Right cardiac atrium (tissue), 5 donors: Measurements from ENCODE around the gene S100B. TPM values are rescaled to one million over a fixed set of nuclear protein-coding genes. Genes with fewer than 3 reads are reported as not detected.
A peak's percentile ranks its signal among the peaks of the same experiment; 100 is the strongest.
"Not testable (repeated sequence)": the region's sequence is repeated elsewhere in the genome, so short reads cannot be mapped to it uniquely, and the experiment has no call there.

ENCODE experiments used
- ATAC-seq, 2 donors: fragments of 200-7000 bp; cut with Tn5 transposase; one replicate each; pipeline versions ENCODE4 v1.8.0 to v1.9.1; 2020; ENCODE audit warnings: moderate library complexity in 2 of 2, mild to moderate bottlenecking in 1 of 2
- DNase-seq, 3 donors: peaks; one replicate each; pipeline ENCODE4 v3.0.0-alpha.2; 2020
- H3K27ac ChIP-seq: one replicate; pipeline ENCODE4 v1.5.1; 2013; ENCODE audit warnings: mild to moderate bottlenecking, low read length, control low read depth, moderate library complexity
- H3K27me3 ChIP-seq: one replicate; pipeline ENCODE4 v1.6.1; 2013; ENCODE audit not compliant: control insufficient read depth, insufficient read depth
- H3K4me1 ChIP-seq: one replicate; pipeline ENCODE4 v1.6.1; 2013; ENCODE audit warnings: low read length; ENCODE audit not compliant: control insufficient read depth, insufficient read depth
- H3K4me3 ChIP-seq: one replicate; pipeline ENCODE4 v1.5.1; 2013; ENCODE audit warnings: low read length, control low read depth
- H3K9me3 ChIP-seq: one replicate; pipeline ENCODE4 v1.6.1; 2013; ENCODE audit warnings: low read length; ENCODE audit not compliant: control insufficient read depth
- WGBS: extraction: QIAGEN DNeasy Blood & Tissue Kit; methylation state at CpG from one replicate; pipeline ENCODE4 v1.1.7; 2013; 5-methylcytosine and 5-hydroxymethylcytosine counted together
- intact Hi-C, 4 donors: fragments of 100-400 bp; cut with DNase I; formaldehyde crosslinking; loops; one replicate each; pipeline versions ENCODE4 v1.11.0 to v1.14.0; 2022 to 2023
- polyA plus RNA-seq: library from polyadenylated mRNA; stranded (reverse); fragments of 200-250 nt; gene quantifications from one replicate; pipeline ENCODE4 v1.2.3, GENCODE V29; 2013
- total RNA-seq, 4 donors: library from RNA; stranded (reverse); fragmentation: NEBNext Ultra II Directional; extraction: Animal tissue kit (Norgen Biotek cat#: 25700); gene quantifications; one replicate each; pipeline ENCODE4 v1.2.1, GENCODE V29; 2021
- donor health status: healthy with polysubstance abuse.
- donor health status: DM: no; HTN: yes; CAD: no.
- donor health status: DM: no; HTN: no; CAD: no.
- donor health status: DM: no; HTN: yes; CAD: no; lungs with severe emphysema.
- donor health status: DM: yes; HTN: yes; CAD: no.

The S100B gene
- total and polyA plus RNA-seq, 5 donors: 7.1 to 36.3 (median 11.9) TPM

DNA sequence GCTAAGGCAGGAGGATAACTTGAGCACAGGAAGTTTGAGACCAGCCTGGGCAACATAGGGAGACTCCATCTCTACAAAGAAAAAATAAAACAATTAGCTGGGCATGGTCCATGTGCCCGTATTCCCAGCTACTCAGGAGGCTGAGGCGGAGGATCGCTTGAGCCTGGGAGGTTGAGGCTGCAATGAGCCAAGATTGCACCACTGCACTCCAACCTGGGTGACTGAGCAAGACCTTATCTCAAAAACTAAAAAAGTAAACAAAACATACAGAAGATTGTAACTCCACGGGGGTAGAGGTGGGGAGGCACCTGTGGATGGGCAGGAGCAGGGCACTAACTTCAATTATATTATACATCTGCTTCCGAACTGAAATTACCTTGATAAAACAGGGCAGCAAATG lies 4.6 kb downstream of the S100B start:
- 88% methylated on average over 5 of the region's 5 CpGs for WGBS
- no peak overlapping the region for H3K4me3 ChIP-seq
- no peaks in the 10 kb centered on the region for H3K27me3 ChIP-seq
- intact Hi-C loops: no loop called here
- H3K9me3 ChIP-seq: no peaks in the 10 kb centered on the region
- ATAC-seq (no peak), DNase-seq (no peak)
- peaks cover 7% of the 10 kb centered on the region for H3K4me1 ChIP-seq
- H3K27ac ChIP-seq: no peak overlapping the region

- H3K4me3 ChIP-seq: no peak overlapping the region
- H3K27ac ChIP-seq: no peak overlapping the region
- peaks cover 7% of the 10 kb centered on the region for H3K4me1 ChIP-seq
- DNase-seq (peak; percentile 49 to 63 (median 61)), ATAC-seq (peak; percentile 73 to 89)
- H3K9me3 ChIP-seq: no peaks in the 10 kb centered on the region
- H3K27me3 ChIP-seq: no peaks in the 10 kb centered on the region
- intact Hi-C loops: no loop called here
- WGBS: 64% methylated on average over 38 of the region's 38 CpGs
Observed at GRCh38 chr21:46598581-46599572, 6.0 kb downstream of the S100B start.

GRCh38 chr21:46597896-46598343 lies 7.0 kb downstream of the S100B start:
- Histone ChIP-seq H3K9me3 (no peaks in the 10 kb centered on the region), H3K4me1 (peaks cover 7% of the 10 kb centered on the region), H3K27ac (no peak overlapping the region), H3K27me3 (no peaks in the 10 kb centered on the region), H3K4me3 (no peak overlapping the region)
- intact Hi-C loops: no loop called here
- WGBS: 91% methylated on average over 20 of the region's 20 CpGs
- ATAC-seq (no peak), DNase-seq (peak in 1 of 3 donors; percentile 34)

GRCh38 chr21:46597031-46597430 lies 7.9 kb downstream of the S100B start:
- DNase-seq (peak in 1 of 3 donors; percentile 39), ATAC-seq (no peak)
- no peak overlapping the region for H3K27ac ChIP-seq
- intact Hi-C loops: no loop called here
- H3K4me1 ChIP-seq: peaks cover 7% of the 10 kb centered on the region
- H3K4me3 ChIP-seq: no peak overlapping the region
- no peaks in the 10 kb centered on the region for H3K9me3 ChIP-seq
- 82% methylated on average over 8 of the region's 8 CpGs for WGBS
- H3K27me3 ChIP-seq: no peaks in the 10 kb centered on the region

DNA sequence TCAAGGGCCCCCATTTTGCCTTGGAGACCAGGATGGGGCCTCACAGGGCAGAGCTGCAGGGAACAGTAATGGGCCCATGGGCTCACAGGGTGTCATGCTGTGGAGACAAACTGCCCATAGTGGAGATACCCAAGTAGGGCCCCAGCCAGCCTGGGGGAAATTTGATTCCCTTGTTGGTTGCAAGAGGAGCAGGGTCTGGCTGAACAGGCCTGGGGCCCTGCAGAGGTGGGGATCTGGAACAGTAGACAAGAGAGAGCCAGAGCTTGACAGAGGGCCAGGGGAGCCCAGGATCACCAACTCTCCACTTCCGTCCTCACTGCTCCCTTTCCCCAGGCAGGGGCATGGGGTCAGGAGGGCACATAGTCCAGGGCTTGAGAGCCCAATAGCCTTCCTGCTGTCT lies 8.7 kb downstream of the S100B start:
- DNase-seq (no peak), ATAC-seq (no peak)
- H3K4me3 ChIP-seq: no peak overlapping the region
- peaks cover 7% of the 10 kb centered on the region for H3K4me1 ChIP-seq
- intact Hi-C loops: no loop called here
- WGBS: 96% methylated on average over 1 of the region's 1 CpG
- no peaks in the 10 kb centered on the region for H3K9me3 ChIP-seq
- no peaks in the 10 kb centered on the region for H3K27me3 ChIP-seq
- no peak overlapping the region for H3K27ac ChIP-seq

- no peak overlapping the region for H3K4me3 ChIP-seq
- no peak for ATAC-seq
- no peaks in the 10 kb centered on the region for H3K9me3 ChIP-seq
- 80% methylated on average over 8 of the region's 8 CpGs for WGBS
- no peaks in the 10 kb centered on the region for H3K27me3 ChIP-seq
- no peak for DNase-seq
- H3K4me1 ChIP-seq: peaks cover 5% of the 10 kb centered on the region
- intact Hi-C loops: no loop called here
- no peak overlapping the region for H3K27ac ChIP-seq
Observed at GRCh38 chr21:46594276-46594675, 10.6 kb downstream of the S100B start.

DNA sequence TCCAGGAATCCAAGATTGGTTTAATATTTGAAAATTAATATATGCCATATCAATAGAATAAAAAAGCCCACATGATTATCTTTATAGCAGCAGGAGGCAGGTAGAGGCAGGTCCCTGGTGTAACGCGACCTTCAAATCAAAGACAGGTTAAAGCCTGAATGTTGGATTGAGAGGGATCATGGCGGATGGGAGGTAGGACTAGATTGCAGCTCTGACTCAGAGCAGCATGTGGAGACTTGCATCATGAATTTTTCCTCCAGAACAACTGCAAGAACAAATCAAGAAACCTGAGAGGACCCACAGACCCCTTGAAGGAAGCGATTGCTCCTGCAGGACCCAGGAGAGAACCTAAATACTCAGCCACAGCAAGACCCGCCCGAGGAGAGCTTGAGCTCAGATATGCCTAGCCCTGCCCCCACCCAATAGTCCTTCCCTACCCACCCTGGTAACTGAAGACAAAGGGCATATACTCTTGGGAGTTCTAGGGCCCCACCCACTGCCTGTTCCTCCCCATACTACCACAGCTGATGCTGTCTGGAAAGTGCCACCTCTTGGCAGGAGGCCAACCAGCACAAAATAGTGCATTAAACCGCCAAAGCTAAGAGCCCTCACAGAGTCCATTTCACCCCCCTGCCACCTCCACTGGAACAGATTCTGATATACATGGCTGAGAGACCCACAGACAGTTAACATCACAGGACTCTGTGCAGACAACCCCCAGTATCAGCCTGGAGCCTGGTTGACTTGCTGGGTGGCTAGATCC lies 19.5 kb downstream of the S100B start:
- Histone ChIP-seq H3K9me3 (no peaks in the 10 kb centered on the region), H3K27me3 (no peaks in the 10 kb centered on the region), H3K27ac (no peak overlapping the region), H3K4me3 (no peak overlapping the region), H3K4me1 (no peaks in the 10 kb centered on the region)
- WGBS: 86% methylated on average over 7 of the region's 7 CpGs
- no peak for DNase-seq
- ATAC-seq: no peak
- intact Hi-C loops: no loop called here

- DNase-seq: no peak
- Histone ChIP-seq H3K4me1 (no peaks in the 10 kb centered on the region), H3K9me3 (no peaks in the 10 kb centered on the region), H3K27ac (no peak overlapping the region), H3K4me3 (no peak overlapping the region), H3K27me3 (no peaks in the 10 kb centered on the region)
- no peak for ATAC-seq
- 98% methylated on average over 5 of the region's 5 CpGs for WGBS
- intact Hi-C loops: no loop called here
Observed at GRCh38 chr21:46581780-46582307, 23.0 kb downstream of the S100B start.

GRCh38 chr21:46579394-46579793 lies 25.5 kb downstream of the S100B start:
- H3K27ac ChIP-seq, H3K9me3 ChIP-seq, DNase-seq, intact Hi-C loops, H3K27me3 ChIP-seq, H3K4me1 ChIP-seq, ATAC-seq, H3K4me3 ChIP-seq: not testable (repeated sequence)
- 94% methylated on average over 2 of the region's 2 CpGs for WGBS

- H3K9me3 ChIP-seq, H3K4me1 ChIP-seq, DNase-seq, H3K4me3 ChIP-seq, intact Hi-C loops, ATAC-seq, H3K27ac ChIP-seq, H3K27me3 ChIP-seq: not testable (repeated sequence)
- 98% methylated on average over 5 of the region's 5 CpGs for WGBS
Observed at GRCh38 chr21:46577786-46578185, 27.1 kb downstream of the S100B start.

GRCh38 chr21:46572850-46573249 lies 32.0 kb downstream of the S100B start:
- 96% methylated on average over 1 of the region's 1 CpG for WGBS
- Histone ChIP-seq H3K27me3 (no peaks in the 10 kb centered on the region), H3K9me3 (no peaks in the 10 kb centered on the region), H3K4me1 (no peaks in the 10 kb centered on the region), H3K4me3 (no peak overlapping the region), H3K27ac (no peak overlapping the region)
- intact Hi-C loops: no loop called here
- ATAC-seq (no peak), DNase-seq (no peak)
